NCI-H146 treated with DMSO at 0.1 percent for 48 hours (cell line): ENCODE results near the gene TMEM87A.
"Not testable (repeated sequence)": the region's sequence is repeated elsewhere in the genome, so short reads cannot be mapped to it uniquely, and the experiment has no call there.

Experiments
- DNase-seq: peaks from one replicate; lab custom pipeline; 2025; ENCODE audit not compliant: unreplicated experiment; lab: John Stamatoyannopoulos, UW

The TMEM87A gene

DNA sequence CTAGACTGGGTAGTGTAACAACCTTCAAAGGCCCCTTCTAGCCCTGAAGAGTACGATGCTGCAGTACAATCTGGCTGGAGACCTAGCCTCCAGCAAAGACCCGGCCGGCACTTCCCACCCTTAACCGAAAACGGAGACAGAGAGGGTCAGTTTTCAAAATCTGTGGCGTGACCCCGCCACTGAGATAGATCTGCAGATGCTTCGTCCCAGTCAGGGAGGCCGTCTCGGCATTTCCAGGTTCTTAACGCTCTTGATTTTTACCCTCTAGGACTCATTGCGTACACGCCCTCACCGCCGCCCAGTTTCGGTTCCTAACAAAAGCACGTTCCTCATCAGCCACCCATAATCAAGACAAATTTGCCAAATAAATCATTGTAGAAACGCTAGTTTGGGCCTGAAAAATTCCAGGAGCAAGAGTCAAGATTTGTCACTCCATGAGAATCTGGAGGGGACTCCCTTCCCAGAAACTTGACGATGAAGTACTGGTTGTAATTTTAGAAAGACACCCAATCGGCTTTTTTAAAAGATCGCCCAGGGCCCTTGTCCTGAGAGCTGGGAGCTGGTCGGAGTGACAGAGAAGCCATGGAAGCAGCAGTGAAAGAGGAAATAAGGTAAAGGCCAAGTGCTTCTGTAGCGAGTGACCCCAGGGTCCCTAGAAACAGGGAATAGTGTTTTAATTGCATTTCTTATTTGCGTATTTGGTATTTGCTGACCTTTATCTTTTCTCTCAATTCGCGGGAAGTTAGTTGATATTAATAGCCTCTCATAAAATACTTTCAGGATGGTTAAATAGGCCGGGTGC lies 868 bp upstream of the TMEM87A start:
- peak; percentile 4 for DNase-seq

DNA sequence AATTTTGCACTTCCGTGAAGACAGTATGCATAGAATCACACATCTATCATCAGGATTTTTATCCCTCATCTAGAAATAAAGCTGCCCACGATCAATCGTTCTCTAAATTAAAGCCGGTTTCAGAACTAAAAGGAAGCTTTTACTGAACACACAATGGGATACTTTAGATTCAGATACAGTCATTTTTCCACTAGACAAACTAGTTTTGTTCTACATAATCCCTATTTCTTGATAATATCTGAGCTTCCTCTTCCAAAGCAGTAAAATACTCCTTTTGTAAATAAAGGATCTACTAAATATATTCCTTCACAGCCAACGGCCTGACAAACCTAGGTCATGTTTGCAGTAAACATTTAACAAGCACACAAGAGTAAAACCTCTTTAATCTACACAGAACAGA lies 2.2 kb downstream of the TMEM87A start:
- DNase-seq, result no peak

DNA sequence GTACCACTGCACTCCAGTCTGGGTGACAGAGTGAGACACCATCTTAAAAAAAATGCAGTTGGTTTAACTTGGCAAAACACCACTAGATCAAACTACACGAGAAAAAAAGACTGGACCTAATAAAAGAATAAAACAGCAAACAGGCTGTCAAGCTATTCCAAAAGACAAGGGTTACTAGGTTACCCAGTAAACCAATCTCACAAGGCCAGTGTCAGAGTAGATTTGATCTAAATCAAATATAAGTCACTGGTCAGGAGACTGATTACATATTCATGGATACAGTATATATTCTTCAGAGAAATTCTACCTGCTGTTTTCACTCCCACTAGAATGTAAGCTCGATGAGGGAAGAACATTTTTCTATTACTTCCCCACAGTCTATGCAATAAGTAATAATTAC lies 2.7 kb downstream of the TMEM87A start:
- no peak for DNase-seq

DNA sequence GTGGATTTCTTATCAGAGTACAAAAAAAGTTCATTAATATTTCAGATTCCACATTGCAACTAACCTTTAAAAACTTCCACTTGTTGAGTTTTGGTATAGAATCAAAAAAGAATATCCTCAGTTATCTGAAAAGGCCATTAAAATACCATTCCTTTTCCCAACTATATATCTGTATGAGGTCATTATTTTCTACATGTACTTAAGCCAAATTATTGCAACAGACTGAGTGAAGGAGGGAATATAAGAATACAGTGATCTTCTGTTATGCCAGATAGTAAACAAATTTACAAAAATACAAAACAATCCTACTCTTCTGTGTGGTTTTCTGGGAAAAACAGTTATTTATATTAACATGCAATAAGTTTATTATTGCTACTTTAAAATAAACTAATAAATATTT lies 5.9 kb downstream of the TMEM87A start:
- no peak for DNase-seq

DNA sequence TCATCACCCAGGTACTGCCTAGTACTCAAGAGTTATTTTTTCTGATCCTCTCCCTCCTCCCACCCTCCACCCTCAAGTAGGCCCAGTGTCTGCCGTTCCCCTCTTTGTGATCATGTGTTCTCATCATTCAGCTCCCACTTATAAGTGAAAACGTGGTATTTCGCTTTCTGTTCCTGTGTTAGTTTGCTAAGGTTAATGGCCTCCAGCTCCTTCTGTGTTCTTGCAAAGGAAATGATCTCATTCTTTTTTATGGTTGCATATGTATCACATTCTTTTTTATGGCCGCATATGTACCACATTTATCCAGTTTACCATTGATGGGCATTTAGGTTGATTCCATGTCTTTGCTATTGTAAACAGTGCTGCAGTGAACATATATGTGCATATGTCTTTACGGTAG lies 8.4 kb downstream of the TMEM87A start:
- no peak for DNase-seq

DNA sequence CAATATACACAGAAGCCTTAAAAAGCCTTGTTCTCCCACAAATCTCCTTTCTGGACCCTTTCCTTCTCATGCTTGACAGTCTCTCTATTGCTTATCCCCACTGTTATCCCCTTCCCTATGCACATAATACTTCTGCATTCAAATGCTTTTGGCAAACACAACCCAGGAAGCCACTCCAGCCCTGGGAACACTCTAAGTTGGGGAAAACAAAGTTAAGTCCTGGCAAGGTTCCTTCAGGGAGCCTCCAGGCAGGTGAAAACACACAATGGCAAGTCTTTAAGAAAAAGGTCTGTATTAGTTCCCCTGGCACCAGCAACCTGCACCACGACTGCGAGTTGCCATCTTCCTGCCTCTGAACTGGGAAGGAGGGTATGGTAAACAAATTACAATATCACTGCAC lies 19.9 kb downstream of the TMEM87A start:
- DNase-seq, result no peak

DNA sequence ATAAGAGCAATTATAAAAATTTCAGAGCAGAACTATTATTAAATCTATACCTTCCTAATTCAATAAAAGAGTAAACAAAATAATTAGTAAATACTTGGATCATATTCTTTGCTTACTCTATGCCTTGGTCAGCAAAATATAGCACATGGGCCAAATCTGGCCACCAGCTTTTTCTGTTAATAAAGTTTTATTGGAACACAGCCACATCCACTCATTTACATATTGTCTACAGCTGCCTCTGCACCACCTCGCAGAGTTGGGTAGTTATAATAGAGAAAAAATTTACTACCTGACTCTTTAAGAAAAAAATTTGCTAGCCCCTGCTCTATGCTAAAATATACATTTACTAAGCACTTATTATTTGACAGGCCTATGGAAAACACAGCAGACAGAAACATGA lies 32.4 kb downstream of the TMEM87A start:
- no peak for DNase-seq

DNA sequence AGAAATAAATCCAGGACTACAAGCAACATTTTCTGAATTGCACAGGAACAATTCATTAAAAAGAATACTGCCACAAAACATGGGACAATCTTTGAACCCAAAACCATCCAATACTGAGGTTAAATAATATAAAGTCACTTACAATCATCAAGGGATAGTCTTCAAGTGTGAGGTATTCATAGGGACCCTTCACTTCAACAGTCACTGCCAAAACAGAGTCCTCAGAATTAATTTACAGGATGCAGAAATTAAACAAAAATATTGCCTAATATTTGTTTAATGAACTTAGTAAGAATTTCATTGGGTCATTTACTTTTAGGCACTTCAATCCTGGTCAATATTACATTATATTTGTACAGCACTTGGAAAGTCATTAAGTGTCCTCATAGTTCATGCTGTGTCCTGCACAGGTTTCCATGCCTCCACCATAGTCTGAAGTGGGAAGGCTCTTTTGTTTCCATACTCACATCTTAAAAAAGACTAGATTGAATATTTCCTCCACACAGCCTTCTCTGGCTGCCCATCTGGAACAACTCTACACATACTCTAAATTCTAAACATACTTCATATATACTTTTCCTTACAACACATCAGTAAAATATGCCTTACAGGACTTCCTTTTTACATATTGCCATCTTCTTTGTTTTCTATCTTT lies 33.6 kb downstream of the TMEM87A start:
- DNase-seq, result no peak

DNA sequence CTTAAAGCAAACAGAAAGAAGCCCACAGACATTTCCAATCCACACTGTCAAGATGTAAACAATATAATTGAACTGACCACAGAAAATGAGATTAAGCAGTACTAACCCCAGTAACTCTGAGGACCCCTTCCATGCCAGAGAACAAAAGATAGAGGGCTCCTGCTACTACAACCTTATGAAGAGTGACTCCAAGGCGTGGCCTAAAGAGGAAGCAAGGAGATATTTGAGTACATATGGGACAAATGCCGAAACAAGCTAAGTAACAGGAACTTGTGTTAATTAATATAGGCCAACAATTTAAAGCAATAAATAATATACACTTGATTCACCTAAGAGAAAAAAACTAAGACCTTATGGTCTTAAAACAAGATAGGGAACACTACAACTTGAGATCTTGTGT lies 40.1 kb downstream of the TMEM87A start:
- DNase-seq, result no peak

DNA sequence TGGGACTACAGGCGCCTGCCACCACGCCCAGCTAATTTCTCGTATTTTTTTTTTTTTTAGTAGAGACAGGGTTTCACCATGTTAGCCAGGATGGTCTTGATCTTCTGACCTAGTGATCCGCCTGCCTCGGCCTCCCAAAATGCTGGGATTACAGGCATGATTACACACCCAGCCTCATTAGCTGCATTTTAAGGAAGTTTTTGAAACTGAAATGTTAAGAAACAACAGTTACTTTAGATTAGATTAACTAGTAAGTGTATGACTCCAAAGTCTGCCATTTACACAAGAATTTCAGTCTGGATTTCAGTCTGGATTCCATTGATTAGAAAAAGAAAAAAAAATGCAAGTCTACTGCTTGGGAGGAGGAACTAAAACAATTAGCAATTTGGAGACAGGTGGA lies 40.6 kb downstream of the TMEM87A start:
- DNase-seq, result no peak

DNA sequence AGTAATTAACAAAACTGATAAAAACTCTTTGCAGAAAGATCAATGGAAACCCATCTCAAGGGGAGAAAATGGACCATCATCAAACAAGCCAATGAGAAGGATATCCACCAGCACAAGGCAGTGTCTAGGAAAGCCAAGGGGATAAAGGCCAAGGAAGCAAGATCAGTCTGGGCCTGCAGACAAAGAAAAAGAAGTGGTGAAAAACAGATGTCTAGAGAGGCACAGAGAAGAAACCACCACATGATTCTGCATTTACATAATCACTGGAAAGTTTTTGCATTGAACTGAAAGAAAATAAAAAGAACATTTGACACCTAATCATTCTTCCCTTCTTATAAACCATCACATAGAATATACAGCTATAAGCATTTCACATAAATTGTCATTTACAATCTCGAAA lies 42.1 kb downstream of the TMEM87A start:
- DNase-seq, result no peak

DNA sequence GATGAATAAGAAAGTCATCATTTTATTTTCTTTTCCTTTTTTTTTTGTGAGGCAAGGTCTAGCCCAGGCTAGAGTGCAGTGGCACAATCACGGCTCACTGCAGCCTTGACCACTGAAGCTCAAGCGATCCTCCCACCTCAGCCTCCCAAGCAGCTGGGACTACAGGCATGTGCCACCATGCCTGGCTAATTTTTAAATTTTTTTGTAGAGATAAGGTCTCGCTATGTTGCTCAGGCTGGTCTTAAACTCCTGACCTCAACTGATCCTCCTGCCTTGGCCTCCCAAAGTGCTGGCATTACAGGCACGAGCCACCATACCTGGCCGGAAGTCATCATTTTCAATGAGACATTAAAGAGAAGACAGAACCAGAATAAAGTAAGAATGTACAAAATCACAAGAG lies 44.3 kb downstream of the TMEM87A start:
- not testable (repeated sequence) for DNase-seq

DNA sequence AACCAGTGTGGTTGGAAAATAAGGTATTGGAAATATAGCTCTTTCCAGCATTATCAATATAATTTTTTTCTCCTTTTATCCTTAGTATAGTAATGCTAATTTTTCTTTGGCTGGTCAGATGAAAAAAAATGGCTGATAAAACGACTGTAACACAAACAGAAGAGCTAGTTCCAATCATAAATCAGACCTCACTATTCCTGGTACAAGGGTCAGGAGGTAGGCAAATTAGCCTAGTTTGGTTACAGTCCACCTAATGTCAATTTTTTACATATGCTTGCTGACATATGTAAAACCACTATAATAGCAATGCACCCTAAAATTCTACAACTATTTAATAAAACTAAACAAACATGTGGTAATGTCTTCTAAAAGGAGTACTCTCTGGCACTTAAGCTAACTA lies 45.2 kb downstream of the TMEM87A start:
- DNase-seq, result no peak

DNA sequence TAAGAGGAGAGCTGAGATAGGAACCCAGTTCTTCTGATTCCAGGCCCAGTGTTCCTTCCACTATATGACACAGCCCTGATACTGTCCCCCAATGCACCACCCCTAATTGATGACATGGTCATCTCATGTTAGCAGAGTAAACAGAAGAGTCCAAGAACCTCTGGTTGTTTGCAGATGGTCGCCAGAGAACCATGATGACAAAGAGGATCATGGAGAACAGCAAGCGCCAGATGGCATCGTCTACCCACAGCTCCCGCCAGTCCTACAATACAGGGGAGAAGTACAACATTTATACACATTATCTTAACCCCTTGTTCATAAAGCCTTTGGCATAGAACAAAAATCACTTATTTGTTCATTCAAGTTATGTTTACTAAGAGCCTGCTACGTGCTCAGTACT lies 46.6 kb downstream of the TMEM87A start:
- DNase-seq, result no peak

DNA sequence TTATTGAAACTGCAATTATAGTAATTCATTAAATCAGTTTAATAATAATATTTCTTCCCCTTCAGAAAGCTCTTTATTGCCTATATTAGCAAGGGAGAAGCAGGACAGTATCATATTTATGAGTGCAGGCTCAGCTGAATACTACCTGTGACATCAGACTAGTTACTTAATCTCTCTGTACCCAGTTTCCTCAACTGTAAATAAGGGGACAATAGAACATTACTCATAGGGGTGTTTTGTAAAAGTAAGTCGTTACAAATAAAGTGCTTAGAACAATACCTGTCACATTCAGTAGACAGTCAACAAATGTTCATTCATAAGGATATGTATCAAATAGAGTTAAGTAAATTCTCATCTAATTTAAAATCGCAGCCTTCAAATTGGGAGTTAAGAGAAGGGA lies 53.0 kb downstream of the TMEM87A start:
- DNase-seq, result no peak

DNA sequence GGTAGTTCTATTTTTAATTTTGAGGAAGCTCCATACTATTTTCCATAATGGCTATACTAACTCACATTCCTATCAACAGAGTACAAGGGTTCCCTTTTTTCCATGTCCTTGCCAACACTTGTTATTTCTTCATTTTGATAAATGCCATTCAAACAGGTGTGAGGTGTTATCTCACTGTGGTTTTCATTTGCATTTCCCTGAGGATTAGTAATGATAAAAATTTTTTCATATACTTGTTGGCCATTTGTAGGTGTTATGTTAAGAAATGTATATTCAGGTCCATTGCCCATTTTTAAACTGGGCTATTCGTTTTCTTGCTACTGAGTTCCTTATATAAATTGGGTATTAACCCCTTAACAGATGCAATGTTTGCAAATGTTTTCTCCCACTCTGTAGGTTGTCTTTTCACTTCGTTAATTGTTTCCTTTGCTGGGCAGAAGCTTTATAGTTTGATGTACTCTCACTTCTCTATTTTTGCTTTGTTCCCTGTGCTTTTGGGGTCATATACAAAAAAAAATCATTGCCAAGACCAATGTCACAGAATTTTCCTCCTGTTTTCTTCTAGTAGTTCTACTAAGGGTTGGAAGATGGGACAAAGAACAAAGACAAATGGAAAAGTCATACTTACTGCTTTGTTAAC lies 54.2 kb downstream of the TMEM87A start:
- no peak for DNase-seq

DNA sequence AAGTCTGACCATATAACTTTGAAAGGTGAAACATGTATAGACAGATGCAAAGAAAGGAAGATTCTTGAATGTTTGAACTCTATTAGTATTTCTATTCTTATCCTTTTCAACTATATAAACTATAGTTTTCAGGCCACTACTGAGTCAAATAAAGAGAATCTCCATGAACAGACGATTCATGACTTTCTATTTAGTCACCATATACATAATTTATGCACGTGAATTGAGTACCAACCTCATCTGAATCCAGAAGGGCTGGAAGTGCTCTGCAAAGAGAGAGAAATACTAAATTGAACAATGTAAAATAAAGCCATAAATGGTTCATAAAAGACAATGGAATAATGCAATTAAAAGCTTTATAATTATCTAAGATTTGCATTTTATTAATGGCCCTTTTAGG lies 55.7 kb downstream of the TMEM87A start:
- no peak for DNase-seq

DNA sequence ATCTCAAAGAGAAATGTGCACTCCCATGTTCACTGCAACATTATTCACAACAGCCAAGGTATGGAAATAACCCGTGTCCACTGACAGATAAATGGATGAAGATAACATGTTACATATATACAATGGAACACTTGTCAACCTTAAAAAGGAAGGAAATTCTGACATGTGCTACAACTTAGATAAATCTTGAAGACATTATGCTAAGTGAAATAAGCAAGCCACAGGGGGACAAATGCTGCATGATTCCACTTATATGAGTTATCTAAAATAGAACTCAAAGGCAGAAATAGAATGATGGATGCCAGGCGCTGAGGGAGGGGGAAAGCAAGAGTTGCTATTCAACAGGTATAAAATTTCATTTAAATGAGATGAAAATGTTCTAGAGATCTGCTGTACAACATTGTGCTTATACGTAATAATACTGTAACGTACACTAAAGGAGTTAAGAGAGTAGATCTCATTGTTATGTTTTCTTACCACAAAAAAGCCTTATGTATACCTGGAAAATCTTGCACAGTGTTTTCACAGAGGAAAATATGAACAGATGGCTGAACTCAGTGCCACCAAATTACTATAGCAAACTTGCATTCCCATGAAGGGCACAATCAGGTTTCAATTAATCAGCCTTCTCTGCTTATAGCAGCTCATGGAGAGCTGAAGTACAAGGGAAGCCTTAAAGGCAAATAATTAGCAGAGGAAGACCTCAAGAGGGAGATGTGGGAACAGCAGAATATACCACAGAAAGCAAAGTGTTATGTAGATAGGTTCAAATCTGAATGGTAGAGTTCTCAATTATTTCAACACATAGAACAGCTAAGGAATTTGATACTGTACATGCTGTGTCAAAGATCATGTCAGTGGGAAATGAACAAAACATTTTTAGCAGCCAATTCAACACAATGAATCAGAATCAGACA lies 57.1 kb downstream of the TMEM87A start:
- DNase-seq, result no peak

DNA sequence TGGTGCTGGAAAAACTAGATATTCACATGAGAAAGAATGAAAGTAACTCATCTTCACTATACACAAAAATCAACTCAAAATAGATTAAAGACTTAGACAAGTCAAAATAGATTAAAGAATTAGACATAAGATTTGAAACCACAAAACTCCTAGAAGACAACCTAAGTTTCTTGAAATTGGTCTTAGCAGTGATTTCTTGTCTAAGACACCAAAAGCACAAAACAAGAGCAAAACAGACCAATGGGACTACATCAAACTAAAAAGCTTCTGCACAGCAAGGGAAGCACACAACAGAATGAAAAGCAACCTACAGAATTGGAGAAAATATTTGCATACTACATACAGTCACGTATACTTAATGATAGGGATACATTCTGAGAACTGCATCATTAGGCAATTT lies 58.6 kb downstream of the TMEM87A start:
- no peak for DNase-seq

DNA sequence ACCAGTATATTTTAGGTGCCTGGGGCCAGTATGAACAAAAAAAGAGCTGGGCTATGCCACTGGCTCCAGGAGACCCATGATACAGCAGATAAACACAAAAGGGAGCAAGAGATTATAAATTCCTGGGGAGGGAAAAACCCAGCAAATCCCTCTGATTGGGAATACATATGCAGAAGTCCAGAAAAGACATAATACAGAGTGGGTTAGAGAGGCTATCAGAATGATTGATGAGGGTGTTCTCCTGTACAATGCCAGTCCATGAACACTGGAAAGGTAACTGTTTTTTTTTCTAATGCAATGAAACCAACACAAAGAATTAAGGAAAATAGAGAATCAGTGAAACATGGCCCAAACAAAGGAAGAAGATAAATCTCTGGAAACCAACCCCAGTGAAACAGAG lies 59.7 kb downstream of the TMEM87A start:
- no peak for DNase-seq

DNA sequence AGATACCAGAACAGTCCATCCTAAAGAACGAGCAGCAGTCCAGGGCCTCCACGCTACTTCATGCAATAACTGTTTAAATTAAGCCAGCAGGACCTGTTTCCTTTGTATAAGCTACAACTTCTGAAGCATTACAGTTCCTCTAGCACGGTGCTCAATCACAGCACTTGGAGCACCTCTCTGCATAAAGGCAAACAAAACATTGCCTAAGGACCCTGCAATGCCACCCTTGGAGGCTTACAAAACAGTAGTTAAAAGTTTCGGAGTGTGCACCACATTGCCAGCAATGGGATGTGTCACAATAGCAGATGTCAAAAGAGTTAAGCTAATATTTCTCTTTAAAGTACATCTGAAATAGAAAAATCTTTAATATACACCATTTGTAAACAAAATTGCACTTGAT lies 62.5 kb downstream of the TMEM87A start:
- DNase-seq, result no peak
